WTC11 (cell line): ENCODE results near the gene MYCBP2. TPM values are rescaled to one million over a fixed set of nuclear protein-coding genes. Genes with fewer than 3 reads are reported as not detected.
A peak's percentile ranks its signal among the peaks of the same experiment; 100 is the strongest.

Experiments
- ATAC-seq: fragments of 200-7000 bp; cut with Tn5 transposase; 2 replicates; pipeline ENCODE4 v1.10.0; 2021; ENCODE audit warnings: mild to moderate bottlenecking, moderate library complexity
- CTCF ChIA-PET: fragments of 300-600 bp; sonication (Branson Sonifier 250); formaldehyde crosslinking; loops from one replicate; lab custom pipeline; 2021; ENCODE audit warnings: antibody characterized with exemption; lab: Charles Lee
- POLR2A ChIA-PET: fragments of 350-600 bp; sonication (Branson Sonifier 250); formaldehyde crosslinking; loops from one replicate; lab custom pipeline; 2021; ENCODE audit warnings: antibody characterized with exemption; lab: Charles Lee
- DNase-seq: peaks from one replicate; pipeline ENCODE4 v3.0.0; 2021; ENCODE audit warnings: low spot score
- H3K27ac Mint-ChIP-seq: 2 replicates; pipeline ENCODE4 v1.8.0; 2021; ENCODE audit warnings: mixed read lengths
- H3K27me3 Mint-ChIP-seq: 2 replicates; pipeline ENCODE4 v1.8.0; 2021; ENCODE audit warnings: low read depth, mild to moderate bottlenecking, moderate library complexity, mixed read lengths
- H3K36me3 Mint-ChIP-seq: 2 replicates; pipeline ENCODE4 v1.8.0; 2021; ENCODE audit warnings: mixed read lengths
- H3K4me1 Mint-ChIP-seq: 2 replicates; pipeline ENCODE4 v1.8.0; 2022; ENCODE audit warnings: mixed read lengths
- H3K4me3 Mint-ChIP-seq: 2 replicates; pipeline ENCODE4 v1.8.0; 2021; ENCODE audit warnings: mild to moderate bottlenecking, moderate library complexity, mixed read lengths
- H3K9me3 Mint-ChIP-seq: 2 replicates; pipeline ENCODE4 v1.8.0; 2021; ENCODE audit warnings: mixed read lengths
- AFF4 ChIP-seq: sonication (generic); formaldehyde crosslinking; IDR thresholded peaks from 2 replicates; pipeline ENCODE4 v1.8.1; 2023; ENCODE audit warnings: mild to moderate bottlenecking, missing genetic modification reagents, borderline replicate concordance
- ATF2 ChIP-seq: sonication (generic); formaldehyde crosslinking; IDR thresholded peaks from 2 replicates; pipeline ENCODE4 v1.8.1; 2022; ENCODE audit warnings: low read depth, missing genetic modification reagents, borderline replicate concordance
- CREM ChIP-seq: sonication (generic); formaldehyde crosslinking; IDR thresholded peaks from 2 replicates; pipeline ENCODE4 v1.8.1; 2022; ENCODE audit warnings: mild to moderate bottlenecking, missing genetic modification reagents, moderate library complexity
- CTCF ChIP-seq: fragments of 200-600 bp; IDR thresholded peaks from 2 replicates; pipeline ENCODE4 v1.8.0; 2022; ENCODE audit warnings: antibody characterized with exemption
- ERG ChIP-seq: fragments of 250-450 bp; sonication (Bioruptor Pico); IDR thresholded peaks from 2 replicates; pipeline ENCODE4 v1.8.0; 2021; ENCODE audit warnings: mild to moderate bottlenecking
- JAZF1 ChIP-seq: fragments of 250-450 bp; sonication (Bioruptor Pico); IDR thresholded peaks from 2 replicates; pipeline ENCODE4 v1.9.0; 2021; ENCODE audit warnings: moderate library complexity, mild to moderate bottlenecking, inconsistent platforms
- MYBL2 ChIP-seq: sonication (generic); formaldehyde crosslinking; IDR thresholded peaks from 2 replicates; pipeline ENCODE4 v1.8.1; 2023; ENCODE audit warnings: mild to moderate bottlenecking, moderate library complexity, missing genetic modification reagents
- SMAD3 ChIP-seq: sonication (generic); formaldehyde crosslinking; IDR thresholded peaks from 2 replicates; pipeline ENCODE4 v1.8.0; 2022; ENCODE audit warnings: missing genetic modification reagents, mild to moderate bottlenecking, borderline replicate concordance
- SP1 ChIP-seq: sonication (generic); formaldehyde crosslinking; conservative IDR thresholded peaks from 2 replicates; pipeline ENCODE4 v1.8.1; 2022; ENCODE audit warnings: missing genetic modification reagents
- TEAD4 ChIP-seq: sonication (generic); formaldehyde crosslinking; IDR thresholded peaks from 2 replicates; pipeline ENCODE4 v1.8.0; 2022; ENCODE audit warnings: mild to moderate bottlenecking, missing genetic modification reagents
- ZNF219 ChIP-seq: sonication (generic); formaldehyde crosslinking; IDR thresholded peaks from 2 replicates; pipeline ENCODE4 v1.8.0; 2023; ENCODE audit warnings: missing genetic modification reagents, mild to moderate bottlenecking, borderline replicate concordance
- ZNF317 ChIP-seq: sonication (generic); formaldehyde crosslinking; IDR thresholded peaks from 2 replicates; pipeline ENCODE4 v1.8.1; 2023; ENCODE audit warnings: low read depth, mild to moderate bottlenecking, moderate library complexity, missing genetic modification reagents, borderline replicate concordance
- ZNF396 ChIP-seq: fragments of 250-450 bp; sonication (Bioruptor Pico); IDR thresholded peaks from 2 replicates; pipeline ENCODE4 v1.8.0; 2021; ENCODE audit warnings: mild to moderate bottlenecking, moderate library complexity, borderline replicate concordance
- ZNF416 ChIP-seq: fragments of 250-450 bp; sonication (Bioruptor Pico); IDR thresholded peaks from 2 replicates; pipeline ENCODE4 v1.9.0; 2021; ENCODE audit warnings: mild to moderate bottlenecking, inconsistent platforms
- ZNF532 ChIP-seq: fragments of 250-450 bp; sonication (Bioruptor Pico); IDR thresholded peaks from 2 replicates; pipeline ENCODE4 v1.9.0; 2021; ENCODE audit warnings: mild to moderate bottlenecking, borderline replicate concordance
- total RNA-seq: library from RNA; stranded (reverse); gene quantifications from 3 replicates; pipeline ENCODE4 v1.2.3, GENCODE V29; 2021

Gene MYCBP2
- total RNA-seq, 1 experiment from 2014 or later = 54.3 TPM

- Mint-ChIP-seq H3K4me3 (no peak overlapping the region), H3K4me1 (peaks cover 25% of the 10 kb centered on the region), H3K27me3 (no peaks in the 10 kb centered on the region), H3K36me3 (peaks cover 10% of the 10 kb centered on the region), H3K9me3 (no peaks in the 10 kb centered on the region), H3K27ac (no peak overlapping the region)
- ChIA-PET CTCF (no interaction called here), POLR2A (no interaction called here)
- DNase-seq (no peak), ATAC-seq (no peak)
- TF ChIP-seq ERG (CRISPR knock-in tag) (no peak), ZNF396 (CRISPR knock-in tag) (no peak), SMAD3 (CRISPR knock-in tag) (no peak), JAZF1 (CRISPR knock-in tag) (no peak), ZNF219 (CRISPR knock-in tag) (no peak), ZNF317 (no peak), ZNF532 (CRISPR knock-in tag) (no peak)
These were observed 35.1 kb downstream of the MYCBP2 start for GRCh38 chr13:77291774-77292173.

- DNase-seq (no peak), ATAC-seq (no peak)
- TF ChIP-seq TEAD4 (CRISPR knock-in tag) (no peak), CREM (CRISPR knock-in tag) (no peak), AFF4 (no peak), MYBL2 (CRISPR knock-in tag) (no peak), ATF2 (CRISPR knock-in tag) (no peak), SP1 (no peak), CTCF (no peak), ZNF416 (CRISPR knock-in tag) (no peak)
- Mint-ChIP-seq H3K36me3 (peaks cover 6% of the 10 kb centered on the region), H3K4me1 (peaks cover 25% of the 10 kb centered on the region), H3K27me3 (no peaks in the 10 kb centered on the region), H3K27ac (0 out of 2 replicates have a peak overlapping the region, but pooled peaks have one; percentile 46), H3K9me3 (no peaks in the 10 kb centered on the region), H3K4me3 (no peak overlapping the region)
- ChIA-PET CTCF (no interaction called here), POLR2A (no interaction called here)
These were observed 36.6 kb downstream of the MYCBP2 start for GRCh38 chr13:77290342-77290741.
